GM12878 (cell line): ENCODE data around the gene MYO7B. TPM values are rescaled to one million over a fixed set of nuclear protein-coding genes. Genes with fewer than 3 reads are reported as not detected.
A peak's percentile ranks its signal among the peaks of the same experiment; 100 is the strongest.

Experiments
- ATAC-seq: fragments of 200-7000 bp; cut with Tn5 transposase; 3 replicates; pipeline ENCODE4 v1.9.1; 2020; ENCODE audit warnings: mild to moderate bottlenecking, moderate library complexity
- BruUV-seq: library from RNA; stranded (reverse); fragments of 400-500 nt; replicated peaks from 2 replicates; lab custom pipeline; 2021; lab: Mats Ljungman, UMichigan
- CTCF ChIA-PET: fragments of 300-600 bp; sonication (Branson Sonifier 250); formaldehyde crosslinking; extraction: SDS; loops from one replicate; lab custom pipeline; 2021; ENCODE audit warnings: inconsistent platforms; lab: Yijun Ruan, JAX
- POLR2A ChIA-PET: fragments of 350-600 bp; formaldehyde crosslinking; extraction: SDS; loops from one replicate; lab custom pipeline; 2021; ENCODE audit warnings: inconsistent platforms; lab: Charles Lee
- RAD21 ChIA-PET: fragments of 300-600 bp; sonication (Branson Sonifier 250); formaldehyde crosslinking; loops from one replicate; lab custom pipeline; 2023; ENCODE audit warnings: antibody characterized with exemption; ENCODE audit not compliant: unreplicated experiment; lab: Charles Lee
- SMC1A ChIA-PET: fragments of 300-600 bp; sonication (Branson Sonifier 250); formaldehyde crosslinking; loops from one replicate; lab custom pipeline; 2023; ENCODE audit not compliant: unreplicated experiment, uncharacterized antibody; lab: Charles Lee
- DNase-seq: peaks from one replicate; pipeline ENCODE4 v3.0.0-alpha.2; 2011; ENCODE audit warnings: low read depth, low spot score
- FAIRE-seq: peaks from 3 replicates; lab custom pipeline; 2011; peaks lifted over from hg19 to GRCh38; lab: Jason Lieb, UNC
- H2AFZ ChIP-seq: 2 replicates; pipeline ENCODE4 v1.6.0; 2011; ENCODE audit warnings: low read depth, low read length, control low read depth; ENCODE audit not compliant: control insufficient read depth
- H3K27ac ChIP-seq: 2 replicates; pipeline ENCODE4 v1.5.1; 2011; ENCODE audit warnings: control low read depth; ENCODE audit not compliant: control insufficient read depth, insufficient read depth
- H3K27me3 ChIP-seq, 2 experiments: replicated peaks in 1 of 2; 2 replicates each; pipeline versions ENCODE4 v1.6.0 to v1.6.1; 2011; ENCODE audit warnings: low read length in 1 of 2; ENCODE audit not compliant: control insufficient read depth in 2 of 2, insufficient read depth in 2 of 2
- H3K36me3 ChIP-seq, 2 experiments: 2 replicates each; pipeline ENCODE4 v1.5.1; 2011; ENCODE audit warnings: low read length in 1 of 2; ENCODE audit not compliant: control insufficient read depth in 2 of 2, insufficient read depth in 2 of 2
- H3K4me1 ChIP-seq: 2 replicates; pipeline ENCODE4 v1.6.1; 2011; ENCODE audit warnings: mild to moderate bottlenecking, low read length, moderate library complexity, mixed read lengths; ENCODE audit not compliant: control insufficient read depth, insufficient read depth
- H3K4me2 ChIP-seq: 2 replicates; pipeline ENCODE4 v1.6.0; 2011; ENCODE audit warnings: control low read depth; ENCODE audit not compliant: control insufficient read depth, insufficient read depth
- H3K4me3 ChIP-seq: fragments of 200-600 bp; sonication (generic); 2 replicates; pipeline ENCODE4 v1.5.1; 2016
- H3K79me2 ChIP-seq: 2 replicates; pipeline ENCODE4 v1.6.0; 2011; ENCODE audit warnings: low read length; ENCODE audit not compliant: control insufficient read depth, insufficient read depth
- H3K9ac ChIP-seq: 2 replicates; pipeline ENCODE4 v1.8.0; 2011; ENCODE audit warnings: low read length, control low read depth, mixed read lengths; ENCODE audit not compliant: control insufficient read depth, insufficient read depth
- H3K9me3 ChIP-seq: replicated peaks from 3 replicates; pipeline ENCODE4 v1.5.1; 2011; ENCODE audit warnings: mild to moderate bottlenecking, low read length; ENCODE audit not compliant: control insufficient read depth, insufficient read depth
- H4K20me1 ChIP-seq: 2 replicates; pipeline ENCODE4 v1.6.0; 2011; ENCODE audit not compliant: control insufficient read depth, insufficient read depth
- ASH2L ChIP-seq: fragments of 300-600, 200-600 bp; sonication (generic); IDR thresholded peaks from 2 replicates; pipeline ENCODE4 v1.6.1; 2017; ENCODE audit warnings: low read depth, mild to moderate bottlenecking, borderline replicate concordance
- ATF3 ChIP-seq: IDR thresholded peaks from 2 replicates; pipeline ENCODE4 v1.6.1; 2011; ENCODE audit warnings: low read depth, mild to moderate bottlenecking, low read length, moderate library complexity, borderline replicate concordance; ENCODE audit errors: extremely low read depth
- BHLHE40 ChIP-seq, 2 experiments: fragments of 450-650 bp in 1 of 2; IDR thresholded peaks; 2 replicates each; pipeline ENCODE4 v1.6.1; 2011 to 2017; ENCODE audit warnings: low read depth in 2 of 2, borderline replicate concordance in 1 of 2, improper control_type of control experiment in 1 of 2, low read length in 1 of 2, mild to moderate bottlenecking in 1 of 2
- CHD1 ChIP-seq: IDR thresholded peaks from 2 replicates; pipeline ENCODE4 v1.6.1; 2012; ENCODE audit warnings: low read depth, low read length, improper control_type of control experiment
- CHD2 ChIP-seq: IDR thresholded peaks from 2 replicates; pipeline ENCODE4 v1.6.1; 2011; ENCODE audit warnings: low read depth, low read length, improper control_type of control experiment, borderline replicate concordance
- E2F8 ChIP-seq: fragments of 450-650 bp; IDR thresholded peaks from 2 replicates; pipeline ENCODE4 v1.6.1; 2018; ENCODE audit warnings: mild to moderate bottlenecking, low read depth, moderate library complexity; ENCODE audit not compliant: partially characterized antibody
- EGR1 ChIP-seq, 2 experiments: IDR thresholded peaks; 1 replicate in 1 of 2; 2 replicates in 1 of 2; pipeline ENCODE4 v1.6.1; 2011 to 2012; ENCODE audit warnings: low read depth in 2 of 2, low read length in 2 of 2, borderline replicate concordance in 1 of 2, mild to moderate bottlenecking in 1 of 2, moderate library complexity in 1 of 2
- HCFC1 ChIP-seq: fragments of 150-350 bp; IDR thresholded peaks from 2 replicates; pipeline ENCODE4 v1.6.1; 2014; ENCODE audit warnings: low read length
- HDAC6 ChIP-seq: fragments of 200-600 bp; sonication (generic); IDR thresholded peaks from one replicate; pipeline ENCODE4 v1.8.0; 2017; ENCODE audit warnings: antibody characterized with exemption; ENCODE audit not compliant: unreplicated experiment
- MEF2B ChIP-seq: fragments of 450-650 bp; IDR thresholded peaks from 2 replicates; pipeline ENCODE4 v1.6.1; 2018; ENCODE audit warnings: mild to moderate bottlenecking, moderate library complexity; ENCODE audit not compliant: partially characterized antibody, poor library complexity, severe bottlenecking
- MYB ChIP-seq: fragments of 150-350 bp; IDR thresholded peaks from 2 replicates; pipeline ENCODE4 v1.6.1; 2014; ENCODE audit warnings: mild to moderate bottlenecking, low read depth, low read length, borderline replicate concordance
- POLR2AphosphoS5 ChIP-seq: IDR thresholded peaks from 2 replicates; pipeline ENCODE4 v1.6.1; 2011; ENCODE audit warnings: mild to moderate bottlenecking, low read length, inconsistent platforms
- REST ChIP-seq: IDR thresholded peaks from 2 replicates; pipeline ENCODE4 v1.6.1; 2012; ENCODE audit warnings: mild to moderate bottlenecking, low read depth, low read length
- SMAD1 ChIP-seq: fragments of 450-650 bp; IDR thresholded peaks from 2 replicates; pipeline ENCODE4 v1.6.1; 2018; ENCODE audit warnings: mild to moderate bottlenecking, low read depth; ENCODE audit not compliant: partially characterized antibody
- SUPT20H ChIP-seq: IDR thresholded peaks from 2 replicates; pipeline ENCODE4 v1.6.1; 2011; ENCODE audit warnings: low read depth, mild to moderate bottlenecking, low read length, moderate library complexity, borderline replicate concordance; ENCODE audit not compliant: control insufficient read depth
- ZNF274 ChIP-seq: IDR thresholded peaks from one replicate; pipeline ENCODE4 v1.8.0; 2011; ENCODE audit not compliant: insufficient read length, insufficient read depth
- WGBS: methylation state at CpG from one replicate; pipeline ENCODE4 v1.1.6; 2016; ENCODE audit warnings: low lambda C conversion rate; ENCODE audit not compliant: insufficient replicate concordance, insufficient coverage; ENCODE audit errors: missing lambda C conversion rate; 5-methylcytosine and 5-hydroxymethylcytosine counted together
- in situ Hi-C: fragments of 300-500 bp; cut with MboI; formaldehyde crosslinking; loops from 9 replicates; pipeline ENCODE4 v1.14.3; 2018; ENCODE audit warnings: mixed read lengths
- intact Hi-C: fragments of 100-400 bp; cut with micrococcal nuclease; formaldehyde crosslinking; loops from one replicate; pipeline ENCODE4 v1.14.2; 2022; ENCODE audit not compliant: unreplicated experiment
- polyA plus RNA-seq, 11 experiments: library from polyadenylated mRNA; depleted of rRNA in 4 of 11; unstranded in 6 of 11; stranded (reverse) in 5 of 11; fragments of >200 nt; fragmentation: Nextera tagmentation in 4 of 11; fragmentation: Illumina TruSeq in 1 of 11; extraction: Ambion mirVana in 4 of 11; extraction: Trizol in 1 of 11; gene quantifications; 1 replicate in 1 of 11; 2 replicates in 10 of 11; pipeline versions ENCODE4 v1.2.1 to v1.2.3, GENCODE V29; 2011 to 2016; ENCODE audit warnings: inconsistent platforms in 2 of 11, missing spikeins in 2 of 11, low read depth in 1 of 11
- total RNA-seq, 4 experiments: library from RNA; depleted of rRNA in 3 of 4; stranded (reverse); fragments of >200 nt in 3 of 4; fragmentation: Illumina TruSeq in 1 of 4; extraction: Trizol in 1 of 4; gene quantifications; 2 replicates each; pipeline versions ENCODE4 v1.2.1 to v1.2.3, GENCODE V29; 2013 to 2021

Gene MYO7B
- total and polyA plus RNA-seq, 10 of the 15 experiments (the other 5 are each of a cell fraction or from before 2014, with no cell fraction given) = 0.08 to 4.8 (median 1.2) TPM

DNA sequence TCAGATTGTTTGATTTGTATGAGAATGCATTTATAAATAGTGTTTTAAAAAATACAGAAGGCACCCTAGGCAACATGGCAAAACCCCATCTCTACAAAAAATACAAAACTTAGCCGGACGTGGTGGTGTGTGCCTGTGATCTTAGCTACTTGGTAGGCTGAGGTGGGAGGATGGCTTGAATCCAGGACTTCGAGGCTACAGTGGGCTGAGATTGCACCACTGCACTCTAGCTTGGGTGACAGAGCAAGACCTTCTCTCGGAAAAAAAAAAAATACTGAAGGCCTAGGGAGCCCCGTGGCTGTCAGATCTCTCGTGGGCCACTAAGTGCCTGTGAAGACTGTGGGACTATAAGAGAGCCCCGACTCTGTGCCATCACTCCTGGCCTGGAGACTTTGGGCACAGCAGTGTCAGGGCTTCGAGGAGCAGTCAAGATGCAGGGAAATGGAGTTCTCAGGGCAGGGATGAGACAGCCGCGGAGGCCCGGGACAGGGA is 40.5 kb downstream of the MYO7B start:
- no peaks in the 10 kb centered on the region for H3K36me3 ChIP-seq
- SMC1A ChIA-PET = interaction anchor here (0.7 to 1.2 kb wide), 6 partner anchors 9 to 50 kb away, joined by 3 to 16 read pairs (median 4); partner anchors contain the start of gene IWS1
- ATAC-seq = 0 out of 3 replicates have a peak, but pooled peaks have one; percentile 11
- H4K20me1 ChIP-seq = no peaks in the 10 kb centered on the region
- no peak overlapping the region for H3K4me3 ChIP-seq
- in situ Hi-C loops (no loop called here), intact Hi-C loops (no loop called here)
- no peaks in the 10 kb centered on the region for H3K79me2 ChIP-seq
- H3K27me3 ChIP-seq = peaks cover 0 to 1% of the 10 kb centered on the region in 2 experiments; a peak in 1 of 4 replicates
- H3K4me1 ChIP-seq = peaks cover 23% of the 10 kb centered on the region
- 0 out of 2 replicates have a peak overlapping the region, but pooled peaks have one; percentile 1 for H3K4me2 ChIP-seq
- H3K9me3 ChIP-seq = no peaks in the 10 kb centered on the region
- CTCF ChIA-PET = interaction anchor here (0.5 to 1.8 kb wide), 8 partner anchors 10 to 233 kb away, joined by 3 to 9 read pairs (median 4); no protein-coding TSS in a partner anchor
- H3K27ac ChIP-seq = no peak overlapping the region
- WGBS = 71% methylated on average over 11 of the region's 11 CpGs
- H2AFZ ChIP-seq = no peak overlapping the region
- RAD21 ChIA-PET = interaction anchor here (0.9 to 1.9 kb wide), 4 partner anchors 12 to 67 kb away, joined by 4 to 8 read pairs (median 6); partner anchors contain the start of gene IWS1
- peak; percentile 27 for FAIRE-seq
- no peak for DNase-seq
- no TSS peak for BruUV-seq
- H3K9ac ChIP-seq = no peak overlapping the region
- POLR2A ChIA-PET = interaction anchor here (0.7 to 1.4 kb wide), 2 partner anchors 12 to 27 kb away, joined by 3 to 6 read pairs; no protein-coding TSS in a partner anchor
- TF ChIP-seq HCFC1 = no peak
- no peak for TF ChIP-seq CHD2
- no peak for TF ChIP-seq REST
- no peak for TF ChIP-seq MEF2B
- TF ChIP-seq SMAD1 = no peak
- TF ChIP-seq SUPT20H = no peak
- no peak for TF ChIP-seq BHLHE40 (IDR thresholded peaks at IDR 0.05; ENCODE audit: borderline replicate concordance in 1 of 2, low read depth in 2 of 2, low read length in 1 of 2)
- TF ChIP-seq ASH2L = no peak
- TF ChIP-seq ATF3 = no peak
- TF ChIP-seq E2F8 = no peak
- no peak for TF ChIP-seq POLR2AphosphoS5
- no peak for TF ChIP-seq EGR1 (IDR thresholded peaks at IDR 0.05; ENCODE audit: borderline replicate concordance in 1 of 2, low read depth in 2 of 2, low read length in 2 of 2)
- TF ChIP-seq ZNF274 = no peak
- no peak for TF ChIP-seq CHD1
- TF ChIP-seq MYB = no peak
- no peak for TF ChIP-seq HDAC6
